Hematopoietic multipotent progenitor cell treated with erythropoietin and hydrocortisone succinate and interleukin-3 and kit ligand, for 17 days (in vitro differentiated cells): ENCODE data around the gene TSPAN5.

Source experiments
- DNase-seq: peaks from one replicate; pipeline ENCODE4 v3.0.0-alpha.2; 2015; ENCODE audit warnings: low spot score

The TSPAN5 gene

DNA sequence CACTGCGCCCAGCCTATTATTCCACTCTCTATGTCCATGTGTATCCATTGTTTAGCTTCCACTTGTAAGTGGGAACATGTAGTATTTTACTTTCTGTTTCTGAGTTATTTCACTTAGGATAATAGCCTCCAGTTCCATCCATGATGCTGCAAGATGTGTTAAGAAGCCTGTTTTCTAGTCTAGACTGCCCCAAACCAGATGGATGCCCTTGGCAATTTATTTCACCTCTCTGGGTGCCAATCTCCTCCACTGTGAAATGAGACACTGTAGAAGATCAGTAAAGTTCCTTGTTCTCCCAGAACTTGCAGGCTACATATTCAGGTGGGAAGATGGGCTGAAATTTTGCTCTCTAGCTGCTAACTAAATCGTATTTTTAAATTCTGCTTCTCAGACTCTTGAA lies 72.8 kb downstream of the TSPAN5 start:
- DNase-seq = no peak

DNA sequence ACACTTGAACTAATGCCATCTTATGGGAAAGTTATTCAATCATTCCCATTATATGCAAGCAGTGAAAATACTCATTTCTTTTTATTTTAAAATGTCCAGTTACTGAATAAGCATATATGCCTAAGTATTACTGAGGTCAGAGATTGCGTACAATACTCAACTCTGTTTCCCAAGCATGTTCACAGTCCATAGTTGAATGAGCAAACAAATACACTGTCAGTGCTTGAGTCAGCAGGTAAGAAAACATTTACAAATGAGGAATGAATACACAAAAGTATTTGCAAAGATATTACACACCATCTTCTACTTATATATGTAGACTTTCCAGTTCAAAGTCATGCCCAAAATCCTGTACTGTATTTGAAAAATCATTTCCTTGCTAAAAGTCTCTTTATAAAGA lies 74.1 kb downstream of the TSPAN5 start:
- DNase-seq = no peak

GRCh38 chr4:98583265-98583664 lies 75.1 kb downstream of the TSPAN5 start:
- DNase-seq = no peak

GRCh38 chr4:98581126-98581525 lies 77.3 kb downstream of the TSPAN5 start:
- no peak for DNase-seq

DNA sequence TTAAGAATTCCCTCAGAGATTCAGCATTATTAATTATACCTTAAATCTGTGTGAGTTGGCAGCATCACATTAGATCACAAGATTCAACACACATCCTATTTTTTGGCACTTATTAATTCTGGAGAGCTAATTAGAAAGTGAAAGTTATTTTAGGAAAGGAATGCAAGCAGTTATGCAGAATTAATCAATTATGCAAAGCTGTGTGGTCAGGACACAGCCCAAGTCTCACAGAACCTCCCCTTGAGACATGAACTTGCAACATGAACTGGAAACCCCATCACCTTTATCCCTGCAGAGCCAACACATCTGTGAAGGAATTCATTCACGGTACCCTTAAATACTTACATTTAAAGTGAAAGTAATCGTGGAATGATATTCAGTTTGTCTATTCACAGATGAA lies 80.5 kb downstream of the TSPAN5 start:
- DNase-seq = no peak

- DNase-seq = no peak
These were observed 83.6 kb downstream of the TSPAN5 start for GRCh38 chr4:98574816-98575215.

DNA sequence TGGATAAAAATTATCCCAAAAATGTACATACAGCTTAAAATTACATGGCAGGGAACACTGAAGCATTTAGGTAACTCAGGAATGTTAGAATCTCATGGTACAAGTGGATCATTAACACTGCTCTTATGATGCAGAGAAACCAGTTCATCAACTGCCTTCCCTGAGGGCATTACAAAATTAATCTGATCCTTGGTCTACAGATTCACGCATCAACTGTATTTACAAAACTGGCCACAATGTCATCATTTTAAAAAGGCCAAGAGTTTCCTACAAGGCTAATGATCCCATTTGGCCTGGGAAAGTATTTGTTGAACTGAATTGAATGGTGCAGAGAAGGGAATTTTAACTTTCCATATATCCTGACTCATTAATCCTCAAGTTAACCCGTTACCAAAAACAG lies 84.6 kb downstream of the TSPAN5 start:
- DNase-seq = no peak

GRCh38 chr4:98572697-98573096 lies 85.7 kb downstream of the TSPAN5 start:
- DNase-seq = no peak

GRCh38 chr4:98571161-98571786 lies 87.1 kb downstream of the TSPAN5 start:
- DNase-seq = no peak

DNA sequence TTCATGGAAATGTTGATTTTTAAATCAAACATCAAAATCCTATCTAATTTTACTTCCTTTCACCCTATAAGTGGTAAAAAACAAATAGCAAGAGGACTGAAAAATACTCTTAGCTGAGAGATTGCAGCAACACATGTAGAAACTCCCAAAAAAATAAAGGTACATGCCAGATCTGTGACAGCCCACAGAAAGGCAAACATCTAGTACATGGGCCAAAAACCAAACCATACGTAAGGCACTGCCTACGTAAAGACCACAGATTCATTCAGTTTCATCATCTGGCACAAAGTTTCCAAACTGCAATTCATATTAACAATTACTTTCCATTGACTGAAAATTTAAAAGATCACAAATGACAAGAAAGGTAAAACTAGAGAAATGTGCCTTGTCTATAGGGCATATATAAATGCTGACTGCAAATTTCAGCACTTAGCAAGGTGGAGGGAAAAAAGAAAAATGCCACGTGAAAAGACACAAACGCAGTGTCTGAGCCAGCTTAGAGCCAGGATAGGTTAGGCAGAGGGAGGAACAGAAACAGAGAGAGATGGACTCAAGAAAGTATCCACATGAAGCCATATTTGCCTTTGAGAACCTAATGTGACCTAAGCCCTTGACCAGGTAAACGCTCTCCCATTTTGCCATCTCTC lies 88.1 kb downstream of the TSPAN5 start:
- no peak for DNase-seq

DNA sequence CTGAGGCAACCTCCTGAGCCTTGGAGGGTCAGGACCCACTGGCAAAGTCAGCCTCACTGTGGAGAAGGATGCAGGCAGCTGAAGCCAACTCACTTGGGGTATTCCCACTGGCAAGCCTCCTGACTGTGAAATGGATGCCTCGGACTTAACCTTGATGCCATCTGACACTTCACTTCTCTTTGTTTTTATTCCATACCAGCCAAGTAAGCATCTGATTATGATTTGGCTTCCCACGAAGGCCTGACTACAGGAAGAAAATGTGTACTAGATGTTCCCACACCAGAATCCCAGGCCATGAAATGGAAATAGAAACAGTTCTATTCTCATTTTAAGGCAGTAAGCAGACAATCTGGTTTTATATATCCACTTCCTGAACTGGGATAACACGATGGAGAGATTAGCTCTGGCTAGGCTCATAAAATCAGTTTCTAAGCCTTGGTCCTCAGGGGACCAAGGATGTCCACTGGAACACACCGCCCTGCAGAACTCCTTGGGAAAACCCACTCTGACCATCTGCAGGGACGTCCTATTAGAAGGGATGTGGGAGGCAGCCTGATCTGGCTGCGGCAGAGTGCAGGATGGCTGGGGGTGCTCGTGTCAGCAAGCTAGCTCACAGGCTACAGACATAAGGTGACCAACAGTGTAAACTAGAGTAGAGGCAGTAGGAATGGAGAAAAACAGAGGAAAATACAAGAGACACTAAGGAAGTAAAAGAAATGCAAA lies 89.3 kb downstream of the TSPAN5 start:
- no peak for DNase-seq

DNA sequence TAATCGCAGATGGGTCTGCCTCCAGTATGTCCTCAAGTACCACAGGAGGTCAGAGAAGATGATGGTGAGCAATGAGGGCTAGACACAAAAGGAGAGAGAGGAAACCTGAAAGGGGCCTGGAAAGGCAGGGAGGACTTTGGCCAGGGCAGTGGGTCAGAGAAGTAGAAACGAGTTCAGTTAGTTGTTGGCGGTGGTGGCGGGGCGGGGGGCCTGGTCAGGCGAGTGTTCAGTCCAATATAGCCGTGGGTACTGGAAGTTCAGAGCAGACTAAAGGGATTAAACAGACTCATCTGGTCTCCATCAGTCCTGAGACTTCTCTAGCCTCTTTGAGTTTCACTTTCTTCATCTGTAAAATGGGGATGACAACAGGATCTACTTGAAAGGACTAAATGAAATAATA lies 90.8 kb downstream of the TSPAN5 start:
- no peak for DNase-seq

DNA sequence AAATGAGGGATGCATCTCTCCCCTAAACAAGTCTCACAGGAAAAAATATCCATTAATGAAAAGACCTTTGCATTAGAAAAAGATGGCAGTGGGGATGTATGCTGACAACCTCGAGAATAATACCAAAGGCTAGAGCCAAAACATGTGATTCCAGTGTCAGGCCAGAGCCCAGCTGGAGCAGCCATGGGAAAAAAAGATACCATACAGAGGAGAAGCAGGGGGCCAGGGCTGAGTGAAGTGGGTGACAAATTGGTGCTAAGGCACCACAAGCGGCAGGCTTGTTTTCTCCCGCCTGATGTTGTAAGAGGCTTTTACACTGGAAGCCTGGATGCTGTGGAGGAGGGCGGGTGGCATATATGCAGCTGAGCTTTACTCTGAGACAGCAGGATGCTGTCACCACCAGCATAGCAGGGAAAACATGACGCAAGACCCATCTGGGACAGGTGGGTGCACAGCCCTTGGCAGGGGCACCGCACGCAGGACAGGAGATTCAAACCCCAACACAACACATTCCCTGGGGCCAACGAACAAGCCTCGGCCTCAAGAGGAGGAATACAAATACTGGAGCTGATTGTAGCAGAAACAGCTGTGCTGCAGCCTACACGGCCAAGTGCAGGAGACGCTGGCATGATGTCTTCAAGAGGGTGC lies 91.9 kb downstream of the TSPAN5 start:
- DNase-seq = no peak

GRCh38 chr4:98565681-98566301 lies 92.6 kb downstream of the TSPAN5 start:
- DNase-seq = no peak

- no peak for DNase-seq
These were observed 93.6 kb downstream of the TSPAN5 start for GRCh38 chr4:98564852-98565251.

DNA sequence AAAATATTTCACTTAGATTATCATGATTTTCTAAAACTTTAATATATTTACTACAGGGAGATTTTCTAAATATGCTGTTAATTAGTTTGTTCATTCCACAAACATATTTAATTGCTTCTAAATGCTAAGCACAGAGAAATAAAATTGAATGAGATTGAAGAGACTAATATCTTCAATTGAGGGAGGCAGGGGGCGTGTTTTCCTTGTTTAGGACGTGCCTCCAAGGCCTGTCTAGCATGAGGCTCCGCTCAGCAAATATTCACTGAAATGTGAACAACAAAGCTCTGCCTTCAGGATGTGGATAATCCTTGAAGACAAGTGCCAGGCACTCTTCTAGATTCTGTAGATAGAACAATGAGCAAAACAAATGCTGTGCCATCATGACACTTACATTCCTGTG lies 98.1 kb downstream of the TSPAN5 start:
- no peak for DNase-seq

GRCh38 chr4:98558471-98559169 lies 99.8 kb downstream of the TSPAN5 start:
- DNase-seq = no peak

- DNase-seq = no peak
These were observed 101.1 kb downstream of the TSPAN5 start for GRCh38 chr4:98557194-98557892.

DNA sequence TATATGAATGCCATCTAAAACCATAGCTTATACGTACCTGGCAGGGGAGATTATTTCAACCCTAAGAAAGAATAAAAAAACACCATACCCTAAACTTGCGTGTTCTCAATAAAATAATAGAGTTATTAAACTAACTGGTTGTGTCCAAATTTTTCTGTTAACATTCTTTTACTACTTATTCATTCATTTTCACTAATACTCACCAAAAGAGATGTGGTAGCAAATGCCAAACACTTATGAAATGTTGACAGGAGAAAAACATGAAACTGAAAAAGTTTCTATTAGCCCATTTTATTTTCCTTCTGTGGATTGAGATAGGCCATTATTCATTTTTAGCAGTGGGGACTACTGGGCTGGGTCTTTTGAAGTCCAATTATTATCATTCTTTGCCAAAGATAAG lies 102.0 kb downstream of the TSPAN5 start:
- no peak for DNase-seq

- DNase-seq = no peak
These were observed 102.5 kb downstream of the TSPAN5 start for GRCh38 chr4:98555798-98556445.
